ENCODE data around the gene PDGFRB. TPM values are rescaled to one million over a fixed set of nuclear protein-coding genes. Genes with fewer than 3 reads are reported as not detected.
A peak's percentile ranks its signal among the peaks of the same experiment; 100 is the strongest.

Gene PDGFRB
- total and polyA plus RNA-seq, 9 donors: 102 to 302 (median 207) TPM

DNA sequence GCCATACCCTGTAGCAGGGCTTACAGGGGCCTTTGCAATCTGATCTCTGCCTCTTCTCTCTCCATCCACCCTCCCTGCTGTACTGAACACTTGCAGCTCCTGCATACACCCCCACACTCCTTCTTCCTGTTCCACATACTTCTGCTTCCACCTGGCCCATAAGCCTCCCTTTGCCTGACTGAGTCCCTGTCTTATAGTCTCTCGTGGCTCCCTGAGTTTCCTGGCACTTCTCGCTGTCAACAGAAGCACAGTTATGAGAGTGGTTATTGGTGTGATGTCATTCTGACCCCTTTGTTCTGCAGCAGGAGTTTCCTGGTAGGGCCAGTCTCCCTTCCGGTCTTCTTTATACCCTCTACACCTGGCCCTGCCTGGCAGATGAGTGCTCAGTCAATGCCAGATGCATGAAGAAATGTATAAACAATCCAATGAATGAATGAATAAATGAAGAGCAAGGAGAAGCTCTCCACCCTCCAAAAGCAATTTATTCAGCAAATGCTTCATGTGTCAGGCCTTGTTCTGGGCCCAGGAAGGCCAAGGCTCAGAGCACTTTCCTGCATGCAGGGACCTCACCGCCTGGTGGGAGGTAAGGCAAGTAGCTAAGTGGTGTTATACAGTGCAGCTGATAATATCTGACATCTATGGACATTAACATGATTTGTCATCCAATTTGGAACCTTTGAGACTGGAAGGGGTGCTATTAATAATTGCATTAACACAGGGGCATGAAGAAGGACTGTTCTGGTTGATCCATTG is 48.8 kb downstream of the PDGFRB start:
- DNase-seq: peak in 1 of 5 donors; percentile 19
- intact Hi-C loops (cut with DNase I): no loop called here
- no peak overlapping the region for H3K27ac ChIP-seq

DNA sequence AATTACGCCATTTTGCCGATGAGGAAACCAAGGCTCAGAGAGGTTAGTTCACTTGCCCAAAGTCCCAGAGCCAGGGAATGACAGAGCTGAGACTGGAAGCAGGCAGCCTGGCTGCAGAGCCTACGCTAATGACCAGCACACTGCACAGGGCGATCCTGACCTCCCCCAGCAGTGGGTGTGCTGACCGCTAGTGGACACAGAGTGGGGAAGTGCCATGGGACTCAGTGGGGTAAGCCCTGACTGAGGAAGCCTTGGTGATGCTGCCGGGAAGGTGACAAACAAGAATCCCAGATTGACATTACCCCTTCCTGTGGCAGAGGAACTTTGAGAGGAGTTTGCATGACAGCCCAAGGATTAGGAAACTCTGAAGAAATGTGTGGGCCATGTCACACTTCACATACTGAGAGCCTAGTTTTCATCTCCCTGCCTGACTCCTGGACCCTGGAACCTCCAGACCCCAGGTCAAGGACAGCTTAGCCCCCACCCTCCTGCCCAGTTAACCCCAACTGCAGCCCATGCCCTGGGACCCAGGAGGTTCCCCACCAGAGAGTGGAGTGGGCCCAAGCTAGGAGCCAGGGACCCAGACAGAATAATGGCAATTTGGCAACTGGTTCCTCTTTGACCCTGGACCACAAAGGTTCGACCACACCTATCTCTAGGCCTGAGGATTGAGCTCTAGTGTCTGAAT is 49.6 kb downstream of the PDGFRB start:
- 87 to 89% (median 89%) methylated on average over 7 of the region's 7 CpGs for WGBS, 3 donors
- no peak overlapping the region for H3K27ac ChIP-seq
- no peaks in the 10 kb centered on the region for H3K27me3 ChIP-seq
- TF ChIP-seq EP300 (IDR thresholded peaks at IDR 0.05) (no peak), POLR2A (IDR thresholded peaks at IDR 0.05) (no peak)
- TF ChIP-seq, protein P1, sequence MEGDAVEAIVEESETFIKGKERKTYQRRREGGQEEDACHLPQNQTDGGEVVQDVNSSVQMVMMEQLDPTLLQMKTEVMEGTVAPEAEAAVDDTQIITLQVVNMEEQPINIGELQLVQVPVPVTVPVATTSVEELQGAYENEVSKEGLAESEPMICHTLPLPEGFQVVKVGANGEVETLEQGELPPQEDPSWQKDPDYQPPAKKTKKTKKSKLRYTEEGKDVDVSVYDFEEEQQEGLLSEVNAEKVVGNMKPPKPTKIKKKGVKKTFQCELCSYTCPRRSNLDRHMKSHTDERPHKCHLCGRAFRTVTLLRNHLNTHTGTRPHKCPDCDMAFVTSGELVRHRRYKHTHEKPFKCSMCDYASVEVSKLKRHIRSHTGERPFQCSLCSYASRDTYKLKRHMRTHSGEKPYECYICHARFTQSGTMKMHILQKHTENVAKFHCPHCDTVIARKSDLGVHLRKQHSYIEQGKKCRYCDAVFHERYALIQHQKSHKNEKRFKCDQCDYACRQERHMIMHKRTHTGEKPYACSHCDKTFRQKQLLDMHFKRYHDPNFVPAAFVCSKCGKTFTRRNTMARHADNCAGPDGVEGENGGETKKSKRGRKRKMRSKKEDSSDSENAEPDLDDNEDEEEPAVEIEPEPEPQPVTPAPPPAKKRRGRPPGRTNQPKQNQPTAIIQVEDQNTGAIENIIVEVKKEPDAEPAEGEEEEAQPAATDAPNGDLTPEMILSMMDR (IDR thresholded peaks at IDR 0.05): no peak
- H3K36me3 ChIP-seq: no peaks in the 10 kb centered on the region
- no peaks in the 10 kb centered on the region for H3K4me1 ChIP-seq (ENCODE audit: insufficient read depth)
- peak in 1 of 5 donors; percentile 19 for DNase-seq
- no peak overlapping the region for H3K4me3 ChIP-seq
- H3K9me3 ChIP-seq: no peaks in the 10 kb centered on the region
- intact Hi-C loops (cut with DNase I): no loop called here

More for the DNA sequence above, 48.8 kb downstream of the PDGFRB start:
- H3K36me3 ChIP-seq: no peaks in the 10 kb centered on the region
- WGBS, 3 donors: 72 to 75% (median 75%) methylated on average over 4 of the region's 4 CpGs
- no peak for TF ChIP-seq EP300 (IDR thresholded peaks at IDR 0.05)
- TF ChIP-seq, protein P1 (IDR thresholded peaks at IDR 0.05): no peak
- TF ChIP-seq POLR2A (IDR thresholded peaks at IDR 0.05): no peak
- H3K27me3 ChIP-seq: no peaks in the 10 kb centered on the region
- no peak overlapping the region for H3K4me3 ChIP-seq
- no peaks in the 10 kb centered on the region for H3K4me1 ChIP-seq (ENCODE audit: insufficient read depth)
- no peaks in the 10 kb centered on the region for H3K9me3 ChIP-seq

GRCh38 chr5:150104550-150104870 is 51.1 kb downstream of the PDGFRB start:
- H3K27ac ChIP-seq: no peak overlapping the region
- no peaks in the 10 kb centered on the region for H3K4me1 ChIP-seq (ENCODE audit: insufficient read depth)
- DNase-seq: no peak
- intact Hi-C loops (cut with DNase I): no loop called here
- TF ChIP-seq POLR2A (IDR thresholded peaks at IDR 0.05) (no peak), EP300 (IDR thresholded peaks at IDR 0.05) (no peak)
- TF ChIP-seq, protein P1 (IDR thresholded peaks at IDR 0.05): no peak
- WGBS, 3 donors: 92 to 96% (median 92%) methylated on average over 2 of the region's 2 CpGs
- no peaks in the 10 kb centered on the region for H3K9me3 ChIP-seq
- H3K27me3 ChIP-seq: no peaks in the 10 kb centered on the region
- no peak overlapping the region for H3K4me3 ChIP-seq
- H3K36me3 ChIP-seq: no peaks in the 10 kb centered on the region

DNA sequence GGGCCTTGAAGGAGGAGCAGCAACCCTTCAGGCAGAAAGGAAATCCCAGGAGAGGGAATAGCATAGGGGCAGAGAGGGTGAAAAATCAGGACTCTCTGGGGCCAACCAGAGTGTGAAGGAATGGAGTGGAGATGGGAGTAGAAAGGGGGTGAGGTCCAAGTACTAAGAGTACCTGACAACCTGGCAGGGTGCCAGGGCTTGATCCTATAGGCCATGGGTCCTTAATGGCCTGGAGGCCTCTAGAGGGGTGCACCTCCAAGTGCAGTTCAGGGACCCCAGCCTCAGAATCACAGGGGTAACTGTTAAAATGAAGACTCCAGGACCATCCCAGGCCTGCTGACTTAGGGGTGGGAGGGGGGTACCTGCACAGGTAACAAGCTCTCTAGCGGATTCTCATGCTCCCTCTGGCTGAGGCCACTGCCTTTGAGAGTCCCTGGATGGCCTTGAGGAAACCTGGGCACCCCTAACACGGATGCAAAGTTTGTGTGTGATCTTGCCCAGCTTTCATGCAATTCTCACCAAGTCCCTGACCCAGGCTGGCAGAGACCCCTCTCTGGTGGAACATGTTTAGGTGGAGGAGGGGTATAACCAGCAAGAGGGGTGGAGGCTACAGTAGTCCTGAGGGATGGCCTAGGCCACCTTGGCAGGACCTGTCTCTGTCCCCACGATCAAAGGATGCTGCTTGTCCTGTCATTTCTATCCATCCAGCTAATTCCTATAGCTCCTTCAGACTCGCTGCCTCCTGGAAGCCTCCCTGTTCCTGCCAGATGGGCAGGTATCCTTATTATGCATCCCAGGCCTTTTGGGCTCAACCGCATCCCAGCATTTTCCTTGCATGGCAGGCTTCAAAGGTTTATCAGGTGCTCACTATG is 51.7 kb downstream of the PDGFRB start:
- H3K27ac ChIP-seq: no peak overlapping the region
- H3K36me3 ChIP-seq: no peaks in the 10 kb centered on the region
- peak in 1 of 5 donors; percentile 35 for DNase-seq
- H3K9me3 ChIP-seq: no peaks in the 10 kb centered on the region
- no peak overlapping the region for H3K4me3 ChIP-seq
- H3K27me3 ChIP-seq: no peaks in the 10 kb centered on the region
- intact Hi-C loops (cut with DNase I): no loop called here
- 73 to 90% (median 77%) methylated on average over 5 of the region's 5 CpGs for WGBS, 3 donors
- no peaks in the 10 kb centered on the region for H3K4me1 ChIP-seq (ENCODE audit: insufficient read depth)
- no peak for TF ChIP-seq EP300 (IDR thresholded peaks at IDR 0.05)
- TF ChIP-seq, protein P1 (IDR thresholded peaks at IDR 0.05): no peak
- no peak for TF ChIP-seq POLR2A (IDR thresholded peaks at IDR 0.05)

Data from ovary (tissue), 9 donors.